Measurements from ENCODE around the gene SNX25. TPM values are rescaled to one million over a fixed set of nuclear protein-coding genes. Genes with fewer than 3 reads are reported as not detected.
A peak's percentile ranks its signal among the peaks of the same experiment; 100 is the strongest.

Gene SNX25
- total RNA-seq, 1 donor from 2014 or later, result 29.5 TPM

- Histone ChIP-seq H3K4me2 (ENCODE audit: low read length) (no peak overlapping the region), H3K4me1 (ENCODE audit: insufficient read depth, low read length) (peaks cover 8% of the 10 kb centered on the region), H3K27me3 (ENCODE audit: insufficient read depth, low read length) (no peaks in the 10 kb centered on the region), H2AFZ (ENCODE audit: low read depth, low read length) (no peak overlapping the region), H3K9me3 (ENCODE audit: insufficient read depth, low read depth, low read length) (no peaks in the 10 kb centered on the region), H3K36me3 (ENCODE audit: insufficient read depth, low read length) (peaks cover 9% of the 10 kb centered on the region), H3K79me2 (ENCODE audit: insufficient read depth, low read length) (no peaks in the 10 kb centered on the region), H3K27ac (ENCODE audit: low read depth, low read length) (no peak overlapping the region), H3K4me3 (ENCODE audit: insufficient read depth, low read depth, low read length) (no peak overlapping the region), H4K20me1 (ENCODE audit: insufficient read depth, low read length) (no peaks in the 10 kb centered on the region), H3K9ac (ENCODE audit: low read length) (no peak overlapping the region)
- peaks cover 6% of the 10 kb centered on the region for H3K9me3 Mint-ChIP-seq (ENCODE audit: unreplicated experiment)
- FAIRE-seq (no peak), DNase-seq (ENCODE audit: low read depth) (no peak)
- peaks cover 37% of the 10 kb centered on the region for H3K36me3 Mint-ChIP-seq (ENCODE audit: low read depth, unreplicated experiment)
- H3K27me3 Mint-ChIP-seq (ENCODE audit: low read depth, unreplicated experiment), result no peaks in the 10 kb centered on the region
- peaks cover 13% of the 10 kb centered on the region for H3K4me1 Mint-ChIP-seq (ENCODE audit: low read depth, unreplicated experiment)
- no peak overlapping the region for H3K4me3 Mint-ChIP-seq (ENCODE audit: unreplicated experiment)
- no peak overlapping the region for H3K27ac Mint-ChIP-seq (ENCODE audit: unreplicated experiment)
- no peak for TF ChIP-seq CTCF (IDR thresholded peaks at IDR 0.05; ENCODE audit: insufficient read depth, low read depth, low read length)
- no peak for TF ChIP-seq EZH2 (IDR thresholded peaks at IDR 0.05; ENCODE audit: insufficient read depth, low read length)
Observed at GRCh38 chr4:185317880-185318279, 108.5 kb downstream of the SNX25 start.

DNA sequence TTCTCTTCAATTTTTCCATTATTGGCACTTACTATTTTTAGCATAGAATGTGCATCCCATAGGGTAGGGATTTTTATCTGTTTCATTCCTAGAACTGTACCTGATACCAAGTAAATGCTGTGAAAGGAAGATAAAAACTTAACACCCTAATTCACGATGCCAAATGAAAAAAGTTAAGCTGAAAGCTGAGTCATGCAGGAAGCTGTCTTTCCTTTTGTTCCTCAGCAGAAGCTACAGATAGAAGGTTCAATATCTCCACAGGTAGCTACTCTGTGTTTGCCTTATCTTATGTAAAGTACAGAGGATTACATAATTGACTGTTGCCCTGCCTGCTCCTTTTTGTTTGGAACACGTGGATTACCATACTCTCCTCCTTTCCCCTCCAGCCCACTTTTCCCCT lies 109.3 kb downstream of the SNX25 start:
- H3K4me1 ChIP-seq (ENCODE audit: insufficient read depth, low read length), result peaks cover 9% of the 10 kb centered on the region
- H3K27ac ChIP-seq (ENCODE audit: low read depth, low read length), result peak overlapping the region; percentile 24
- no peak for TF ChIP-seq EZH2 (IDR thresholded peaks at IDR 0.05; ENCODE audit: insufficient read depth, low read length)
- no peak for TF ChIP-seq CTCF (IDR thresholded peaks at IDR 0.05; ENCODE audit: insufficient read depth, low read depth, low read length)
- Mint-ChIP-seq H3K27ac (ENCODE audit: unreplicated experiment) (peak overlapping the region; percentile 53), H3K36me3 (ENCODE audit: low read depth, unreplicated experiment) (peaks cover 34% of the 10 kb centered on the region), H3K27me3 (ENCODE audit: low read depth, unreplicated experiment) (no peaks in the 10 kb centered on the region), H3K4me3 (ENCODE audit: unreplicated experiment) (no peak overlapping the region), H3K4me1 (ENCODE audit: low read depth, unreplicated experiment) (peaks cover 17% of the 10 kb centered on the region), H3K9me3 (ENCODE audit: unreplicated experiment) (peaks cover 6% of the 10 kb centered on the region)
- DNase-seq (ENCODE audit: low read depth) (peak; percentile 20), FAIRE-seq (no peak)
- peaks cover 9% of the 10 kb centered on the region for H3K36me3 ChIP-seq (ENCODE audit: insufficient read depth, low read length)
- no peaks in the 10 kb centered on the region for H4K20me1 ChIP-seq (ENCODE audit: insufficient read depth, low read length)
- no peaks in the 10 kb centered on the region for H3K9me3 ChIP-seq (ENCODE audit: insufficient read depth, low read depth, low read length)
- no peaks in the 10 kb centered on the region for H3K27me3 ChIP-seq (ENCODE audit: insufficient read depth, low read length)
- no peaks in the 10 kb centered on the region for H3K79me2 ChIP-seq (ENCODE audit: insufficient read depth, low read length)
- no peak overlapping the region for H3K4me3 ChIP-seq (ENCODE audit: insufficient read depth, low read depth, low read length)
- H3K4me2 ChIP-seq (ENCODE audit: low read length), result no peak overlapping the region
- H2AFZ ChIP-seq (ENCODE audit: low read depth, low read length), result no peak overlapping the region
- no peak overlapping the region for H3K9ac ChIP-seq (ENCODE audit: low read length)

DNA sequence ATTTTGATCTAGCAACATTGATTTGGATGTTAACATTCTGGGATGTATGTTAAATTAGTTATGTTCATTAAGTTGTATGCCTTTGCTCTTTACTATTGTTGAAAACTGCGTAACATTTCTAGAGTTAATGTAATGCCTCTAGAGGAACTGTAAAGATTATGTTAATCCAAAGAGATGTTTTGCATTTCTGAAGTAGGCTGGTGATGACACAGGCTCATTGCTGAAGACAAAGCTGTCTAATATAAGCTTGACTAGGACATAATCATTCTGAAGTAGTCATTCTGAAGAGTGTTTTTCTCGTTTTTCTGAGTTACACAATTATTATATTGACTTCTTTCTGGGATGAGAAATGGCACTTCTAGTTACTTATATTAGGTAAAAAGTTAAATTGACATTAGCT lies 113.4 kb downstream of the SNX25 start:
- H3K36me3 Mint-ChIP-seq (ENCODE audit: low read depth, unreplicated experiment), result peaks cover 17% of the 10 kb centered on the region
- H3K9me3 Mint-ChIP-seq (ENCODE audit: unreplicated experiment), result peaks cover 6% of the 10 kb centered on the region
- Histone ChIP-seq H3K4me1 (ENCODE audit: insufficient read depth, low read length) (peaks cover 13% of the 10 kb centered on the region), H3K9ac (ENCODE audit: low read length) (no peak overlapping the region), H3K36me3 (ENCODE audit: insufficient read depth, low read length) (peaks cover 4% of the 10 kb centered on the region), H3K27me3 (ENCODE audit: insufficient read depth, low read length) (no peaks in the 10 kb centered on the region), H3K79me2 (ENCODE audit: insufficient read depth, low read length) (no peaks in the 10 kb centered on the region), H4K20me1 (ENCODE audit: insufficient read depth, low read length) (no peaks in the 10 kb centered on the region), H3K27ac (ENCODE audit: low read depth, low read length) (no peak overlapping the region), H3K9me3 (ENCODE audit: insufficient read depth, low read depth, low read length) (no peaks in the 10 kb centered on the region), H2AFZ (ENCODE audit: low read depth, low read length) (no peak overlapping the region), H3K4me2 (ENCODE audit: low read length) (no peak overlapping the region), H3K4me3 (ENCODE audit: insufficient read depth, low read depth, low read length) (no peak overlapping the region)
- no peaks in the 10 kb centered on the region for H3K27me3 Mint-ChIP-seq (ENCODE audit: low read depth, unreplicated experiment)
- TF ChIP-seq EZH2 (IDR thresholded peaks at IDR 0.05; ENCODE audit: insufficient read depth, low read length) (no peak), CTCF (IDR thresholded peaks at IDR 0.05; ENCODE audit: insufficient read depth, low read depth, low read length) (no peak)
- peaks cover 30% of the 10 kb centered on the region for H3K4me1 Mint-ChIP-seq (ENCODE audit: low read depth, unreplicated experiment)
- FAIRE-seq (peak; percentile 55), DNase-seq (ENCODE audit: low read depth) (no peak)
- H3K4me3 Mint-ChIP-seq (ENCODE audit: unreplicated experiment), result no peak overlapping the region
- H3K27ac Mint-ChIP-seq (ENCODE audit: unreplicated experiment), result no peak overlapping the region
